GM13977 (cell line): Measurements from ENCODE around the gene MBD2.

Source experiments
- DNase-seq: peaks from one replicate; pipeline ENCODE4 v3.0.0; 2012; ENCODE audit warnings: low spot score
- in situ Hi-C: fragments of 300-500 bp; cut with MboI; formaldehyde crosslinking; loops from one replicate; pipeline ENCODE4 v1.12.0; 2022; ENCODE audit warnings: low sequenced_read_pairs, low pct_unique_long_range_greater_than_20kb, mixed read lengths, inconsistent platforms; ENCODE audit not compliant: unreplicated experiment
- TF ChIP-seq, protein P1 (sequence below): IDR thresholded peaks from 2 replicates; pipeline ENCODE4 v1.5.1; 2012; ENCODE audit warnings: mild to moderate bottlenecking, control low read depth; ENCODE audit not compliant: insufficient read depth; ENCODE audit errors: extremely low read depth, missing control alignments

Gene MBD2

DNA sequence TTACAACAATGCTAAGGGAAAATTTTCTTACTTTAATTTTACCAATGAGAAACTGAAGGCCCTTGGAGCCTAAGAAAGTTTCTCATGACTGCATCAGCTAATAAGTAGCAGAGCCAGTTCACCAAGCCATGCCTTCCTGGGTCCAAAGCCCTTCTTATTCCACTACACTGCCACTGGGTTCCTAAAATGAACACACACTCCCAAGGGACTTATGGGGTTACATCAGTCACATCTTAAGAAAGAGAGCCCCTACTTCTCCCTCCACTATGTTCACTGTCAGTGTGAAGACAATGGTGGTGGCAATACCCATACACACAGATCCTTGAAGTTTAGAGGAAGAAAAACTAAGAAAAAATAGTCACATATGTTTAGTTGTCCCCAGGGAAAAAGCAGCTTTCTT lies 20.6 kb downstream of the MBD2 start:
- in situ Hi-C loops: no loop called here
- DNase-seq: no peak
- TF ChIP-seq, protein P1, sequence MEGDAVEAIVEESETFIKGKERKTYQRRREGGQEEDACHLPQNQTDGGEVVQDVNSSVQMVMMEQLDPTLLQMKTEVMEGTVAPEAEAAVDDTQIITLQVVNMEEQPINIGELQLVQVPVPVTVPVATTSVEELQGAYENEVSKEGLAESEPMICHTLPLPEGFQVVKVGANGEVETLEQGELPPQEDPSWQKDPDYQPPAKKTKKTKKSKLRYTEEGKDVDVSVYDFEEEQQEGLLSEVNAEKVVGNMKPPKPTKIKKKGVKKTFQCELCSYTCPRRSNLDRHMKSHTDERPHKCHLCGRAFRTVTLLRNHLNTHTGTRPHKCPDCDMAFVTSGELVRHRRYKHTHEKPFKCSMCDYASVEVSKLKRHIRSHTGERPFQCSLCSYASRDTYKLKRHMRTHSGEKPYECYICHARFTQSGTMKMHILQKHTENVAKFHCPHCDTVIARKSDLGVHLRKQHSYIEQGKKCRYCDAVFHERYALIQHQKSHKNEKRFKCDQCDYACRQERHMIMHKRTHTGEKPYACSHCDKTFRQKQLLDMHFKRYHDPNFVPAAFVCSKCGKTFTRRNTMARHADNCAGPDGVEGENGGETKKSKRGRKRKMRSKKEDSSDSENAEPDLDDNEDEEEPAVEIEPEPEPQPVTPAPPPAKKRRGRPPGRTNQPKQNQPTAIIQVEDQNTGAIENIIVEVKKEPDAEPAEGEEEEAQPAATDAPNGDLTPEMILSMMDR: no peak

DNA sequence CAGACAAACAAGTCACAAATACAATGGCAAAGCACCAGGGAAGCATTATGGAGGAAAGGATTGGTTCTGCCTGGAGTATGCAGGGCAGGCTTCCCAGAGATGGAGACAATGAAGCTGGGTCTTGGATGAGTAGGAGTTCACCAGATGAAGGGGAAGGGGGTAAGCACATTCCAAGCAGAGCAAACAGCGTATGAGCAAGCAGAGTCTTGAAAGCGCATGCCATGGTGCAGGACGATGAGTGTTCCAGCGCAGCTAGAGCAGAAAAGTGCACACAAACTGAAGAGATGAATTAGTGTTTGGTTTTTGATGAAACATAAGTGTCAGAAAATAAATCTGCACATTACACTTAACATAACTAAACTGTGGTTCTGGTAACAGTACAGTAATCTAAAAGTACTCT lies 21.6 kb downstream of the MBD2 start:
- TF ChIP-seq, protein P1: no peak
- no peak for DNase-seq
- in situ Hi-C loops: no loop called here

DNA sequence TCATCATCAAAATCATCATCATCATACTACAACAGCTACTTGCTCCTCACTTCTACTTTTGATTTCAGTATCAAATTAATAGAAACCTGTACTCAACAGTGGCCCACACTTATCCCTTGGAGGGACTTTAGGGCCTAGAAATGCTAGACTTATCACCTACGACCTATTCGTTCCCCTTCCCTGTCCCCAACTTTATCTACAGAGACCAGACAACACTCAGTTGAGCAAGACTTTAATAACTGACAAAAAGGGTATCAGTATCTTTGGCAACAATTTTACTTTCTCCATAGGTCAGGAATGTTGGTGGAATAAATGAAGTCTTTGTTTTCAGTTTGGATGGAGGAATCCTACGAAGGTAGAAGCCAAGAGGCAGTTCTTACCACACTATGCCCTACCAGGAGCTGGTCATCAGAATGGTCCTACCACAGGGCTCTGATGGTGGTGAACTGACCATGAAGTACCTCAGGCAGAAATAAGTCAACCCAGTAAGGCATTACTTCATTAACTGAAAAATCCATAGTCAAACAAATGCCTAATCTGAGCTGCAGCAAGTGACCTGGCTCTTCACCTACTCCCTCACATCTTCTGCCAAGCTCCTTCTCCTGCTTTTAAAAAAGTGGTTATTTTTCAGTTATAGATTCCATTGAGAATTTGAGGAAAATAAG lies 26.6 kb downstream of the MBD2 start:
- in situ Hi-C loops: no loop called here
- TF ChIP-seq, protein P1: no peak
- no peak for DNase-seq

DNA sequence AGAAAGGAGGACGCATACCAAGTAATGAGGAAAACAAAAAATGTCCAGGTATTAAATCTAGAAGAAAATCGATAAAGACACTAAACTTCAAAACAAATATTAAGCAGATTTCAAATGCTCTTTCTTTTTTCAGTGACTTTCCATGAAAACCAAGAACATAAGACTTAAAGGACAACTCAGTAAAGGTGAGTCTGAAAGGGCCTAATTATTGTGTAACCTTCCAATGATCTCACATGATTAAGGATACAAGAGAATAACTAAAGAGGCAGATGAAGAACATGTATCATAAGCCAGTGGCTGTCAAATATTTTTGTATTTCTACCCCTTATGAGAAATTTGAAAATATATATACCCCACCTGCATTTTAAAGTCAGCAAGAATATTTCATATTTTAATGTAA lies 30.7 kb downstream of the MBD2 start:
- TF ChIP-seq, protein P1: no peak
- in situ Hi-C loops: no loop called here

DNA sequence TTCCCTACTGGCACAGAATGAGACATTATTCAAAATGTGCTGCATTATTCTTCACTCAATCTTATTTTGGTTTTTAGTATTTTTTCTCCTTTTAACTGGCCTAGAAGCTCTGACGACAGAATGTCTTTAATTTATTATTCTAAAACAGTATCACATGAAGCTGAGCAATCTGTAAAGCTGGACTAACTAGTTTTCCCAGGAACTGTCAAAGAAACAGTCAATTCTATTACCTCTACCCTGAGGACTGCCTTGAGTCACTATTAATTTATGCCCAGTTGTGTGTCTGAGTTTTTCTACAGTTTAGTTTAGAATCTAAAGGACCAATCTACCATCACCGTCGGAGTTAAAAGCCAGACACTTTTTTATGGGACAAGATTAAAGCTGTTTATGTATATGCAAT lies 31.6 kb downstream of the MBD2 start:
- TF ChIP-seq, protein P1: no peak
- in situ Hi-C loops: no loop called here
- no peak for DNase-seq

More for the DNA sequence above, 30.7 kb downstream of the MBD2 start:
- DNase-seq: no peak

DNA sequence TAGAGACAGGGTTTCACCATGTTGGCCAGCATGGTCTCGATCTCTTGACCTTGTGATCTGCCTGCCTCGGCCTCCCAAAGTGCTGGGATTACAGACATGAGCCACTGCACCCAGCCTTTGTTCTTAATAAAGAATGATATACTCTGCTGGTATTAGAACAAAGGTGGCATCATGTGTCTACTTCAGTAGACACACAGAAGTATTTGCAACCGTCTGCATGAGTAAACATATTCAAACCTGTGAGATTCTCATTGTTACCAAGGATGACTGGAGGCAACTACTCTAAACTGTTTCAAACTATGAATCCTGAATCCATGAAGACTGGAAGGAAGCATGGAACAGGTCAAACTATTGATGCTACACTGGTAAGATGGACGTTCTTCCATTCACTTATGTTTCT lies 32.1 kb downstream of the MBD2 start:
- TF ChIP-seq, protein P1: no peak
- no peak for DNase-seq

More for the DNA sequence above, 32.1 kb downstream of the MBD2 start:
- in situ Hi-C loops: no loop called here
